Esophagus muscularis mucosa (tissue), 4 donors: ENCODE results near the gene NIF3L1.

Source experiments
- EP300 ChIP-seq: sonication (generic); formaldehyde crosslinking; IDR thresholded peaks from one replicate; pipeline ENCODE4 v1.6.1; 2017; ENCODE audit warnings: antibody characterized with exemption
- POLR2AphosphoS5 ChIP-seq, 2 donors: sonication (generic); formaldehyde crosslinking; IDR thresholded peaks; one replicate each; pipeline ENCODE4 v1.6.1; 2017; ENCODE audit warnings: antibody characterized with exemption in 2 of 2
- TF ChIP-seq, protein P1 (sequence below), 3 experiments: fragments of 200-600 bp in 2 of 3; fragments of 450-650 bp in 1 of 3; sonication (generic) in 2 of 3; IDR thresholded peaks; one replicate each; pipeline ENCODE4 v1.5.1; 2017 to 2019; ENCODE audit warnings: antibody characterized with exemption in 3 of 3, mild to moderate bottlenecking in 2 of 3, moderate library complexity in 1 of 3

DNA sequence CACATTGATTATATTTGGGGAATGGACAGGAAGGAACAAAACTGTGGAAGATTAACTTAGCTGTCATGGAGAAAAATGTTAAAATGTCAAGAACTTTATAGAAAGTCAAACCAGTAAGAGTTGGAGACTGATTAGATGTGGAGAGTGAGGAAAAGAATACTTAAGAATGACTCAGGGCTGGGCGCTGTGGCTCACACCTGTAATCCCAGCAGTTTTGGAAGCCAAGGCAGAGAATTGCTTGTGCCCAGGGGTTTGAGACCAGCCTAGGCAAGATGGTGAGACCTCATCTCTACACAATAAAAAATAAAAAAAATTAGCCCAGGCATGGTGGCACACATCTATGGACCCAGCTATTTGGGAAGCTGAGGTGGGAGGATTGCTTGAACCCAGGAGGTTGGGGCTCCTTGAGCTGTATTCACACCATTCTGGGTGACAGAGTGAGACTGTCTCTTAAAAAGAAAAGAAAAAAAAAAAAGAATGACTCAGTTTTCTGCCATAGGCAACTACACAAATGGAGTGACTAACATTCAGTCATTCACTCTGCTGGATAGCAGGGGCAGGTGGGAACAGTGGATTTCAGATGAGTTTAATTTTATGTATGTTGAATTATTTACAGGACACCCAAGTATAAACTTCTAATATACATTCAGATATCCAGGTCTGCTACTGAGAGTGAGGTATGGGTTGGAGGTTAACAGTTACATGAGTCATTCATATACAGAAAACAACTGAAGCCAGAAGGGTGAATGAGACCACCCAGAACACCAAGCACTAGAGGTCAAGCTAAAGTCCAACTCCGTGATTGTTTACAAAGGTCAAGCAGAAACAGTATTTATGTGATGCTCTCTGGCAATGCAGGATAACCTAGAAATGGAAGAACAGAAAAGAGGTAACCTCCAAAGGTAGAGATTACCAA, 40.4 kb downstream of the NIF3L1 start:
- TF ChIP-seq, protein P1, sequence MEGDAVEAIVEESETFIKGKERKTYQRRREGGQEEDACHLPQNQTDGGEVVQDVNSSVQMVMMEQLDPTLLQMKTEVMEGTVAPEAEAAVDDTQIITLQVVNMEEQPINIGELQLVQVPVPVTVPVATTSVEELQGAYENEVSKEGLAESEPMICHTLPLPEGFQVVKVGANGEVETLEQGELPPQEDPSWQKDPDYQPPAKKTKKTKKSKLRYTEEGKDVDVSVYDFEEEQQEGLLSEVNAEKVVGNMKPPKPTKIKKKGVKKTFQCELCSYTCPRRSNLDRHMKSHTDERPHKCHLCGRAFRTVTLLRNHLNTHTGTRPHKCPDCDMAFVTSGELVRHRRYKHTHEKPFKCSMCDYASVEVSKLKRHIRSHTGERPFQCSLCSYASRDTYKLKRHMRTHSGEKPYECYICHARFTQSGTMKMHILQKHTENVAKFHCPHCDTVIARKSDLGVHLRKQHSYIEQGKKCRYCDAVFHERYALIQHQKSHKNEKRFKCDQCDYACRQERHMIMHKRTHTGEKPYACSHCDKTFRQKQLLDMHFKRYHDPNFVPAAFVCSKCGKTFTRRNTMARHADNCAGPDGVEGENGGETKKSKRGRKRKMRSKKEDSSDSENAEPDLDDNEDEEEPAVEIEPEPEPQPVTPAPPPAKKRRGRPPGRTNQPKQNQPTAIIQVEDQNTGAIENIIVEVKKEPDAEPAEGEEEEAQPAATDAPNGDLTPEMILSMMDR (IDR thresholded peaks at IDR 0.05): no peak
- TF ChIP-seq POLR2AphosphoS5 (IDR thresholded peaks at IDR 0.05) (no peak), EP300 (no peak)
